HG03571 (cell line): ENCODE measurements around the gene PPP1CC.

ENCODE experiments used
- ATAC-seq: cut with Tn5 transposase; IDR thresholded peaks from one replicate; pipeline ENCODE4 v1.9.1; 2021; ENCODE audit not compliant: unreplicated experiment

Gene PPP1CC

GRCh38 chr12:110688446-110689280 lies 54.0 kb downstream of the PPP1CC start, which contains the start of gene HVCN1:
Gene HVCN1 (minus strand): TSS chr12:110689115. CDS start chr12:110683245, 5,870 bp downstream.
- peak; percentile 11 for ATAC-seq

DNA sequence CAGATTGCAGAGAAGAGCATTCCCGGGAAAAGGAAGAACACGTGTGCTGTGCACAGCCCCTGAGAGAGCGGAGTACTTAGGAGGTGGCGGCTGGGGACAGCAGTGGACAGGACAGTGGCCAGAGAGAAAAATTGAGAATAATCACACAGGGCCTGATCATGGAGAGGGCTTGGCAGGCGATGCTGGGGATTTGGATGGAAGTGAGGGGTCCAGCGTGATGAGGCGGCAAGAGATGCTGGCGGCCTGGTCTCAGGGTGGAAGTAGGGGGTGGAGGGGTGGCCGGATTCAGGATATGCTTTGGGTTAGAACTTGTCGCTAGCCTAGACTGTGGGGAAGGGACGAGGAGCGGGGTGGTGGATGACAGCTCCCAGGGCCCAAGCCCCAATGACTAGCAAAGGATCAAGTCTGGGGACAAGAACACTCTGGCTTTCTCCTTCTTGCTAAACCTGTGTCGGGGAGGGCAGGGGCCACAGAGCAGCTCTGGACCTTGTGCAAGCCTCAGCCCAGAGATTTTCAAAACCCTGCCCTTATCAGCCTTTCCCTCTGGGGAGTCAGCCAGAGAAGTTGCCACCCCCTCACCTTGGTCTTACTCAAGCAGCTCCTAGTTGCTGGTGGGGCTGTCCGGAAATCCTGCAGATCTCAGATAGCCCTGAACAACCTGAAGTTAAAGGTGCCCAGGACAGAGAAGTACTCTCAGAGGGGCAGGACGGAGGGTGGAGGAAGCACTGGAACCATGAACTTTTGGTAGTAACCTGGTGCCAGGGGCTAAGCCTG lies 55.1 kb downstream of the PPP1CC start:
- ATAC-seq, result no peak

GRCh38 chr12:110686294-110686903 lies 56.3 kb downstream of the PPP1CC start:
- ATAC-seq, result no peak

DNA sequence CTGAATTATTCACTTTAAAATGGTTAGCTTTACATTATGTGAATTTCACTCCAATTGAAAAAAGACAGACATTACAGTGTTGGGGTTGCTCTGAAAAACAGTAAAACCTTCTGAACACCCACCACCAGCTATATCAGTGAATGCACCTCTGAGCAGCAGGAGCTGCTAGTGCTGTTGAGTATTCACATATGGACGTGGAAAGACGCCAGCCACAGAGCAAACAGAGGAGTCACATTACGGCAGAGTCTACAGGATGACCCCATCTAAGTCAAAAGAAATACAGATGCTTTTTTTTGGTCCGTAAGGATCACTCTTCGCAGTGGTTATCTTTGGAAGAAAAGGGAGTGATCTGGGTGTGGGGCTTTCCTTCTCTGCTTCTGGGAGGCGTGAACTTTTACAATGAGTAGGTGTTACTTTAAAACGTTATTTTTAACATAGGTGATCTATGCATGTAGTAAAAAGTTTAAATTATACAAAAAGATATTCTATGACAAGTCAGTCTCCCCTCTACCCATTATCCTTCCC lies 58.3 kb downstream of the PPP1CC start:
- no peak for ATAC-seq

DNA sequence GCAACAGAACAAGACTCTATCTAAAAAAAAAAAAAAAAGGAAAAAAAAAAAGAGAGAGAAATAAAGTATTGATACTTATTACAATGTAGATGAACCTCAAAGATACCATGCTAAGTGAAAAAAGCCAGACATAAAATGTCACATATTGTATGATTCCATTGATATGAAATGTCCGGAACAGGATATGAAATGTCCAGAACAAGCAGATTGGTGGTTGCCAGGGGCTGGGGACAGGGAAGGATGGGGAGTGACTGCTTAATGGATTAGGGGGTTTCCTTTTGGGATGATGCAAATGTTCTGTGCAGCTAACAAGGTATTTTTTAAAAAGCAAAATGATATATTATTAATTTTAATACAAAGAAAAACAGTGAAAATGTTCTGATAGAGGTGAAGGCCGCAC lies 58.8 kb downstream of the PPP1CC start:
- ATAC-seq, result no peak

GRCh38 chr12:110680032-110680431 lies 62.7 kb downstream of the PPP1CC start:
- ATAC-seq, result no peak

DNA sequence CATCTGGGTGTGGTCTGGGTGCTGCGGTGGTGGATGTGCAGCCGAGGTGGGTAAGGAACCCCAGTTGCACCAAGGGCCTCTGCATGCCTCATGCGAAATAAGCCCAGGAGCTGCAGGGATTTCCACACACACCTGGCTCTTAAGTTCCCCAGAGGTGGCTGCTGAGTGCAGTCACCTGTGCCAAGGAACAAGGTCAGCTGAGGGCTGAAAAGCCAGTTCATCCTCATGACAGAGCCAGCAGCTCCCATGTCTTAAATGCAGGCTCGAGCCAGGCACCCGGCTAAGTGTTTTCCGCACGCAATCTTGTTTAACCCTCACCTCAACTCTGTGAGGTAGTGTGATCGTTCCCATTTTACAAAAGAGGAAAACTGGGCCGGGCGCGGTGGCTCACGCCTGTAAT lies 63.5 kb downstream of the PPP1CC start:
- no peak for ATAC-seq

GRCh38 chr12:110677982-110678381 lies 64.7 kb downstream of the PPP1CC start:
- ATAC-seq, result no peak

DNA sequence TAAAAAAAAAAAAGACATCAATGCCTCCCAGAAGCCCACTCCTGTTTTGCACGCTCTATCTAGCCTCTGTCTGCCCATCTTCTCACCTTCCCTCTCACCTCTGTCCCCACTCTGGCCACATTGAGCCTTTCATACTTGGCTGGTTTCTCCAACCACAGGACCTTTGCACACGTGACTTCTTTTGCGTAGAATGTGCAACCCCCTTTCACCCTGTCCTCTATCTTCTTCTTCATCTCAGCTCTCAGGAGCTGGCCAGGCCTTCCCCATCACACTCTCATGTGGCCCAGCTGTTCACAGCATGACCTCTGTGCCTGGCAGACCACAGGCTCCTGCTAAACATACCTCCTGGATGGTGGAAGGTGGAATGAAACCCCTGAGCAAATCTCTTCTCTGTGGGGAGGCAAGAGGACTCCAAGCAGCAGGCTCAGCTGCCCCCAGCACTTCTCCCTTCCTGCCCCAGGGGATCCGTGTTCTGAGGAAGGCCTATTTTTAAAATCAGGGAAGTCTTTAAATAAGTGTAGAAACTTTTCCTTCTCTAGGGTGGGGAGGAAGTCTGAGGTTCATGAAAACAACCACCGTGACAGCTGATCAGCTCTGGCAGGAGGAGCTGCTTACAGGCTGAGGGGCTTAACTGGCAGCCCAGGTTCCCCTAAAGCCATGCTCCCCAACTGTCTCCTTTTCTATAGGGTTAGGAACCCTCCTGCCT lies 65.3 kb downstream of the PPP1CC start:
- peak; percentile 83 for ATAC-seq

DNA sequence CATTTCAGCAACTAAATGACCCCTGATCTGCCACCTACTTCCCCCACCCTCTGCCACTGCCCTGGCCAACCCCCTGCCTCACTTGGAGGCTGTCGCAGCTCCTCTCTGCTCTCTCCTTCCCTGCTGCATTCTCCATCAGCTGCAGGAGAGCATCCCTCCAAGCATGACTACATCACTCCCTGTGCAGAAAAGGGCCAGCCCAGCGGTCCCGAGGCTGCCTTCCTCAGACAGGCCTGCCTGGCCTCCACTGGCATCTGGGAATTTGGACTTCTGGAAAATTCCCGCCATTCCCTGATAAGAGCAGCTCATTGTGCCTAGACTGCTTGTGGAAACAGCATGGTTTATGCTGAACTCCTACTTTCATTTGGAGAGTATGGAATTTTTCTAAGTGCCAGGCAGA lies 66.5 kb downstream of the PPP1CC start:
- ATAC-seq, result no peak

DNA sequence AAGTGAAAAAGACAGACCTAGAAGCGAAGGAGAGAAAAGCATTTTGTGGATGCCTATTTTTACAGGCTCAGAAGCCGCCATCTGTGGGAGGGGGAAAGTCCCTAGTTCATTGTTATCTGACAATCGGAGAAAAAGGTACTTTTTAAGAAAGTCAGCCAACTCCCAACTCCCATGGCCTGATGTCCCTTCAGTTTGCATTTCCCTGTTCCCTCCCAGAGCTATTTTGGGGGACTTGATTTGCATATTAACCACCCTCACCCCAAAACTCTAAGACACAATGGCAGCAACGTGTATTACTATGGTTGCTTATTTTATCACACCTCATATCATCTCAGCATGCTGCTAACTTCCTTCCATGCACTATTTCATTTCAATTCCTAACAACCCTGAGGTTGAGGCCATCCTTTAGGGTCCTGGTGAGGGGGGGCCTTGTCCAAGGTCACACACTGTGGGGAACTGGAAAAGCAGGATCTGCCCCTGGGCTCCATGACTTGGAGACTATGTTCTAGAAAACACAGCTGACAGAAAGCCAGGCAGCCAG lies 72.5 kb downstream of the PPP1CC start:
- ATAC-seq, result no peak
